NCI-H2227 (cell line): Measurements from ENCODE around the gene NR2C2AP.

ENCODE experiments used
- DNase-seq: peaks from one replicate; lab custom pipeline; 2025; ENCODE audit not compliant: unreplicated experiment; lab: John Stamatoyannopoulos, UW

NR2C2AP gene

GRCh38 chr19:19215792-19216191 lies 12.6 kb upstream of the NR2C2AP start:
- no peak for DNase-seq

- DNase-seq = no peak
These were observed 11.7 kb upstream of the NR2C2AP start for GRCh38 chr19:19214892-19215291.

GRCh38 chr19:19214159-19214490 lies 10.9 kb upstream of the NR2C2AP start:
- DNase-seq = peak; percentile 24

GRCh38 chr19:19213426-19214158 lies 10.4 kb upstream of the NR2C2AP start:
- DNase-seq = no peak

- DNase-seq = no peak
These were observed 9.7 kb upstream of the NR2C2AP start for GRCh38 chr19:19212916-19213315.

- peak; percentile 79 for DNase-seq
These were observed 8.5 kb upstream of the NR2C2AP start, which contains the start of gene NCAN for GRCh38 chr19:19211499-19212420. Gene NCAN, plus strand, starts transcription at chr19:19211958. Its CDS starts 4,996 bp downstream, at chr19:19216954.

- no peak for DNase-seq
These were observed 6.2 kb upstream of the NR2C2AP start for GRCh38 chr19:19209372-19209771.

GRCh38 chr19:19207637-19208572 lies 4.7 kb upstream of the NR2C2AP start:
- DNase-seq = no peak

GRCh38 chr19:19206938-19207337 lies 3.7 kb upstream of the NR2C2AP start:
- no peak for DNase-seq

GRCh38 chr19:19205416-19206410 lies 2.5 kb upstream of the NR2C2AP start:
- no peak for DNase-seq

GRCh38 chr19:19204181-19204580 lies 967 bp upstream of the NR2C2AP start:
- DNase-seq = no peak

GRCh38 chr19:19202707-19203011 lies 555 bp downstream of the NR2C2AP start:
- no peak for DNase-seq

GRCh38 chr19:19201697-19202630 lies 1.2 kb downstream of the NR2C2AP start:
- no peak for DNase-seq

- no peak for DNase-seq
These were observed 9.3 kb downstream of the NR2C2AP start for GRCh38 chr19:19193926-19194325.

GRCh38 chr19:19192910-19193423 lies 10.2 kb downstream of the NR2C2AP start:
- no peak for DNase-seq

- DNase-seq = peak; percentile 98
These were observed 10.9 kb downstream of the NR2C2AP start, which contains the start of the genes BORCS8 and RFXANK for GRCh38 chr19:19192078-19192882. Gene BORCS8, minus strand, starts transcription at chr19:19192152. Its CDS starts 35 bp downstream, at chr19:19192117. Gene RFXANK, plus strand, starts transcription at chr19:19192258. Its CDS starts 1,689 bp downstream, at chr19:19193947.

GRCh38 chr19:19191768-19192077 lies 11.5 kb downstream of the NR2C2AP start:
- DNase-seq = no peak

GRCh38 chr19:19186742-19187141 lies 16.5 kb downstream of the NR2C2AP start:
- DNase-seq = no peak
